Liver (tissue), 9 donors: ENCODE data around the gene PODNL1. TPM values are rescaled to one million over a fixed set of nuclear protein-coding genes. Genes with fewer than 3 reads are reported as not detected.

Experiments
- DNase-seq: peaks from one replicate; pipeline ENCODE4 v3.0.0-alpha.2; 2017; ENCODE audit warnings: low spot score
- H3K27ac ChIP-seq, 2 donors: one replicate each; pipeline ENCODE4 v1.7.0; 2013; ENCODE audit warnings: inconsistent platforms in 2 of 2, low read length in 2 of 2, control low read depth in 1 of 2, low read depth in 1 of 2, mild to moderate bottlenecking in 1 of 2
- H3K27me3 ChIP-seq, 4 donors: one replicate each; pipeline versions ENCODE4 v1.6.1 to v1.7.0; 2013; ENCODE audit warnings: low read length in 3 of 4, inconsistent platforms in 1 of 4, mild to moderate bottlenecking in 1 of 4, moderate library complexity in 1 of 4; ENCODE audit not compliant: control insufficient read depth in 4 of 4, insufficient read depth in 4 of 4
- H3K36me3 ChIP-seq, 4 donors: one replicate each; pipeline versions ENCODE4 v1.6.1 to v1.7.0; 2013; ENCODE audit warnings: low read length in 3 of 4, mild to moderate bottlenecking in 3 of 4, low read depth in 1 of 4, moderate library complexity in 1 of 4; ENCODE audit not compliant: control insufficient read depth in 4 of 4, insufficient read depth in 3 of 4
- H3K4me1 ChIP-seq, 4 donors: one replicate each; pipeline versions ENCODE4 v1.6.1 to v1.7.0; 2013; ENCODE audit warnings: low read length in 3 of 4, mild to moderate bottlenecking in 3 of 4, moderate library complexity in 1 of 4; ENCODE audit not compliant: control insufficient read depth in 4 of 4, insufficient read depth in 4 of 4
- H3K4me3 ChIP-seq, 3 donors: one replicate each; pipeline versions ENCODE4 v1.6.1 to v1.7.0; 2013; ENCODE audit warnings: low read length in 3 of 3, control low read depth in 1 of 3, low read depth in 1 of 3, mild to moderate bottlenecking in 1 of 3
- H3K9ac ChIP-seq, 2 donors: one replicate each; pipeline ENCODE4 v1.7.0; 2013; ENCODE audit warnings: low read length in 2 of 2, mild to moderate bottlenecking in 2 of 2, moderate library complexity in 2 of 2, control low read depth in 1 of 2, low read depth in 1 of 2
- H3K9me3 ChIP-seq, 4 donors: one replicate each; pipeline versions ENCODE4 v1.6.1 to v1.7.0; 2013; ENCODE audit warnings: low read length in 3 of 4; ENCODE audit not compliant: control insufficient read depth in 4 of 4
- ATF3 ChIP-seq: IDR thresholded peaks from 2 replicates; pipeline ENCODE4 v1.6.1; 2016; ENCODE audit warnings: antibody characterized with exemption
- CTCF ChIP-seq: fragments of 150-350 bp; IDR thresholded peaks from 2 replicates; pipeline ENCODE4 v1.5.1; 2017; ENCODE audit warnings: improper control_type of control experiment, low read depth, low read length; ENCODE audit not compliant: missing input control
- EGR1 ChIP-seq, 2 donors: IDR thresholded peaks; 2 replicates each; pipeline ENCODE4 v1.6.1; 2016 to 2018; ENCODE audit warnings: antibody characterized with exemption in 2 of 2, low read depth in 2 of 2
- FOXA1 ChIP-seq: IDR thresholded peaks from 2 replicates; pipeline ENCODE4 v1.6.1; 2016; ENCODE audit warnings: antibody characterized with exemption
- FOXA2 ChIP-seq: IDR thresholded peaks from 2 replicates; pipeline ENCODE4 v1.6.1; 2016; ENCODE audit warnings: antibody characterized with exemption
- GABPA ChIP-seq, 2 donors: IDR thresholded peaks in 1 of 2; conservative IDR thresholded peaks in 1 of 2; 2 replicates each; pipeline ENCODE4 v1.6.1; 2016; ENCODE audit warnings: antibody characterized with exemption in 2 of 2, mild to moderate bottlenecking in 1 of 2, moderate library complexity in 1 of 2
- HNF4A ChIP-seq, 2 donors: conservative IDR thresholded peaks; 2 replicates each; pipeline ENCODE4 v1.6.1; 2016; ENCODE audit warnings: antibody characterized with exemption in 2 of 2, mild to moderate bottlenecking in 2 of 2
- HNF4G ChIP-seq: IDR thresholded peaks from 2 replicates; pipeline ENCODE4 v1.6.1; 2016; ENCODE audit warnings: antibody characterized with exemption
- MAX ChIP-seq: IDR thresholded peaks from 2 replicates; pipeline ENCODE4 v1.6.1; 2016; ENCODE audit warnings: antibody characterized with exemption
- NR2F2 ChIP-seq: IDR thresholded peaks from 2 replicates; pipeline ENCODE4 v1.6.1; 2016; ENCODE audit warnings: antibody characterized with exemption
- RAD21 ChIP-seq, 2 donors: IDR thresholded peaks; 2 replicates each; pipeline ENCODE4 v1.6.1; 2016; ENCODE audit warnings: antibody characterized with exemption in 2 of 2, mild to moderate bottlenecking in 2 of 2
- RXRA ChIP-seq, 2 donors: IDR thresholded peaks; 2 replicates each; pipeline ENCODE4 v1.6.1; 2017 to 2018; ENCODE audit warnings: antibody characterized with exemption in 2 of 2, mild to moderate bottlenecking in 1 of 2
- SP1 ChIP-seq: IDR thresholded peaks from 2 replicates; pipeline ENCODE4 v1.6.1; 2018; ENCODE audit warnings: antibody characterized with exemption, mild to moderate bottlenecking
- TAF1 ChIP-seq: conservative IDR thresholded peaks from 2 replicates; pipeline ENCODE4 v1.6.1; 2016; ENCODE audit warnings: antibody characterized with exemption, mild to moderate bottlenecking
- YY1 ChIP-seq: IDR thresholded peaks from 2 replicates; pipeline ENCODE4 v1.6.1; 2016; ENCODE audit warnings: antibody characterized with exemption, mild to moderate bottlenecking
- ZBTB33 ChIP-seq: IDR thresholded peaks from 2 replicates; pipeline ENCODE4 v1.6.1; 2016; ENCODE audit warnings: antibody characterized with exemption
- whole genome bisulfite sequencing: extraction: QIAGEN DNeasy Blood & Tissue Kit; methylation state at CpG from one replicate; pipeline ENCODE4 v1.1.7; 2013; 5-methylcytosine and 5-hydroxymethylcytosine counted together
- polyA plus RNA-seq, 2 donors: library from polyadenylated mRNA; stranded (reverse) in 1 of 2; unstranded in 1 of 2; fragments of 200-250 nt in 1 of 2; fragments of >200 nt in 1 of 2; fragmentation: Nextera tagmentation in 1 of 2; extraction: Ambion mirVana in 1 of 2; gene quantifications; one replicate each; pipeline versions ENCODE4 v1.2.1 to v1.2.3, GENCODE V29; 2013 to 2015
- total RNA-seq, 2 donors: library from RNA; depleted of rRNA; stranded (reverse); fragments of >200 nt; gene quantifications; one replicate each; pipeline ENCODE4 v1.2.3, GENCODE V29; 2014
- donor health status: healthy.
- donor health status: healthy.
- donor health status: healthy.
- donor health status: healthy.
- donor health status: healthy.

Gene PODNL1
- total and polyA plus RNA-seq, 4 donors, result 0.30 TPM; not detected in 3

- Histone ChIP-seq H3K36me3 (peaks cover 12 to 51% (median 23%) of the 10 kb centered on the region in 4 donors), H3K27me3 (no peaks in the 10 kb centered on the region), H3K9ac (no peak overlapping the region), H3K4me1 (peaks cover 2 to 11% (median 8%) of the 10 kb centered on the region in 4 donors), H3K27ac (no peak overlapping the region), H3K9me3 (no peaks in the 10 kb centered on the region), H3K4me3 (no peak overlapping the region)
- TF ChIP-seq FOXA1, result no peak
- TF ChIP-seq FOXA2, result no peak
- no peak for TF ChIP-seq RAD21 (IDR thresholded peaks at IDR 0.05)
- no peak for TF ChIP-seq CTCF
- no peak for TF ChIP-seq ATF3
- TF ChIP-seq EGR1 (IDR thresholded peaks at IDR 0.05; ENCODE audit: low read depth in 2 of 2), result no peak
- TF ChIP-seq HNF4G, result no peak
- no peak for TF ChIP-seq GABPA (IDR thresholded peaks at IDR 0.05 in 1 of 2, conservative IDR thresholded peaks at IDR 0.05 in 1 of 2)
- 90% methylated on average over 12 of the region's 12 CpGs for WGBS
- no peak for DNase-seq
Observed at GRCh38 chr19:13958043-13958442, 19.8 kb upstream of the PODNL1 start.

- H3K9ac ChIP-seq, result no peak overlapping the region
- H3K9me3 ChIP-seq, result no peaks in the 10 kb centered on the region
- WGBS, result 87% methylated on average over 8 of the region's 8 CpGs
- no peak for DNase-seq
- no peak for TF ChIP-seq GABPA (IDR thresholded peaks at IDR 0.05 in 1 of 2, conservative IDR thresholded peaks at IDR 0.05 in 1 of 2)
- TF ChIP-seq ZBTB33, result no peak
- no peak for TF ChIP-seq MAX
- no peak for TF ChIP-seq EGR1 (IDR thresholded peaks at IDR 0.05; ENCODE audit: low read depth in 2 of 2)
- no peak for TF ChIP-seq SP1
- TF ChIP-seq RXRA (IDR thresholded peaks at IDR 0.05), result no peak
- no peak for TF ChIP-seq RAD21 (IDR thresholded peaks at IDR 0.05)
- no peak for TF ChIP-seq ATF3
- TF ChIP-seq HNF4G, result no peak
- no peak for TF ChIP-seq TAF1
- TF ChIP-seq FOXA2, result no peak
- peaks cover 2 to 14% (median 11%) of the 10 kb centered on the region in 4 donors for H3K4me1 ChIP-seq
- no peak overlapping the region for H3K27ac ChIP-seq
- H3K27me3 ChIP-seq, result no peaks in the 10 kb centered on the region
- peaks cover 12 to 49% (median 21%) of the 10 kb centered on the region in 4 donors for H3K36me3 ChIP-seq
- no peak overlapping the region for H3K4me3 ChIP-seq
Observed at GRCh38 chr19:13957051-13957450, 18.8 kb upstream of the PODNL1 start.

- Histone ChIP-seq H3K4me3 (no peak overlapping the region), H3K36me3 (peaks cover 12 to 45% (median 20%) of the 10 kb centered on the region in 4 donors), H3K4me1 (peaks cover 2 to 17% (median 14%) of the 10 kb centered on the region in 4 donors), H3K27ac (no peak overlapping the region), H3K9me3 (no peaks in the 10 kb centered on the region), H3K9ac (no peak overlapping the region), H3K27me3 (no peaks in the 10 kb centered on the region)
- WGBS, result 96% methylated on average over 16 of the region's 16 CpGs
- no peak for DNase-seq
- TF ChIP-seq FOXA2 (no peak), SP1 (no peak), NR2F2 (no peak), CTCF (no peak), YY1 (no peak), RAD21 (IDR thresholded peaks at IDR 0.05) (no peak), GABPA (IDR thresholded peaks at IDR 0.05 in 1 of 2, conservative IDR thresholded peaks at IDR 0.05 in 1 of 2) (no peak), ZBTB33 (no peak), HNF4A (conservative IDR thresholded peaks at IDR 0.05) (no peak), MAX (no peak), EGR1 (IDR thresholded peaks at IDR 0.05; ENCODE audit: low read depth in 2 of 2) (no peak), RXRA (IDR thresholded peaks at IDR 0.05) (no peak)
Observed at GRCh38 chr19:13956365-13956744, 18.1 kb upstream of the PODNL1 start.
